ENCODE data around the gene ENO4. TPM values are rescaled to one million over a fixed set of nuclear protein-coding genes. Genes with fewer than 3 reads are reported as not detected.

The ENO4 gene
- total RNA-seq, 1 donor from 2014 or later, result not detected

DNA sequence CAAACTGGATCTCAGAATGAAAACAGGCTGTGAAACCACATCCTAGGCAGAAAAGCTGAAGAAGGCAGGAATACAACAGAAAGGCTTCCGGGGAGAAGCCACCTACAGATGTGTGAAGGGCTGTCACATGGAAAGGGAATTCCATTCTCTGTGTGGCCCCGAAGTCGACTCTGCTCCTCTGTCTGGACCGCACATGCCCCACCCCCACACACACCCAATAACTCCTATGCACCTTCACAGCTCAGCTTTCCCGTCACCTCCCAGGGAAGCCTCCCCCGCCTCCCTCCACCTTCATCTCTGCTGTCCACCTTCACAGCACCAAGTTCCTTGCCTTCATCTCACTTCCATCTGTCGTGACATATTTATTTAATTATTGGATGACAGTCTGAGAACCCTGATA is 23.4 kb upstream of the ENO4 start:
- Histone ChIP-seq H3K27ac (replicated peaks) (no peak overlapping the region), H3K9me3 (replicated peaks) (no peaks in the 10 kb centered on the region), H3K4me3 (no peak overlapping the region), H3K4me1 (peaks cover 8% of the 10 kb centered on the region), H3K36me3 (no peaks in the 10 kb centered on the region), H3K27me3 (ENCODE audit: low read depth) (no peaks in the 10 kb centered on the region)
- intact Hi-C loops (cut with micrococcal nuclease), result no loop called here
- TF ChIP-seq, protein P1, sequence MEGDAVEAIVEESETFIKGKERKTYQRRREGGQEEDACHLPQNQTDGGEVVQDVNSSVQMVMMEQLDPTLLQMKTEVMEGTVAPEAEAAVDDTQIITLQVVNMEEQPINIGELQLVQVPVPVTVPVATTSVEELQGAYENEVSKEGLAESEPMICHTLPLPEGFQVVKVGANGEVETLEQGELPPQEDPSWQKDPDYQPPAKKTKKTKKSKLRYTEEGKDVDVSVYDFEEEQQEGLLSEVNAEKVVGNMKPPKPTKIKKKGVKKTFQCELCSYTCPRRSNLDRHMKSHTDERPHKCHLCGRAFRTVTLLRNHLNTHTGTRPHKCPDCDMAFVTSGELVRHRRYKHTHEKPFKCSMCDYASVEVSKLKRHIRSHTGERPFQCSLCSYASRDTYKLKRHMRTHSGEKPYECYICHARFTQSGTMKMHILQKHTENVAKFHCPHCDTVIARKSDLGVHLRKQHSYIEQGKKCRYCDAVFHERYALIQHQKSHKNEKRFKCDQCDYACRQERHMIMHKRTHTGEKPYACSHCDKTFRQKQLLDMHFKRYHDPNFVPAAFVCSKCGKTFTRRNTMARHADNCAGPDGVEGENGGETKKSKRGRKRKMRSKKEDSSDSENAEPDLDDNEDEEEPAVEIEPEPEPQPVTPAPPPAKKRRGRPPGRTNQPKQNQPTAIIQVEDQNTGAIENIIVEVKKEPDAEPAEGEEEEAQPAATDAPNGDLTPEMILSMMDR (IDR thresholded peaks at IDR 0.05; ENCODE audit: borderline replicate concordance), result no peak
- no peak for DNase-seq

DNA sequence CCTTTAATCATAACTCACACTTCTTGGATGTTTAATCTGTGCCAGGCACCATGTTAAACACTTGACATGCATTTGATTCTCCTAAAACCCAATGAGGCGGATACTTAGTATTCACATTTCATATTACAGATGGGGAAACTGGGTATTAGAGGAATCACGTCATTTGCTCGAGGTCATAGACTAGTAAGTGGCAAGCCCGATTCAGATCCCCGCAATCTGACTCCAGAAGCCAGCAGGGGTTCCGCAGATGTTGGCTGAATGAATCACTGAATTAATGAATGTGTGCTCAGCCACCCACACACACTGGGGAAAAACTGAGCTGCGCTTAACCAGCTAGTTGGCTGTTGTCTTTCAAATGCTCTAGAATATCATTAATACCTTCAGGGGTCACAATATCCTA is 22.5 kb upstream of the ENO4 start:
- Histone ChIP-seq H3K4me1 (peaks cover 16% of the 10 kb centered on the region), H3K27ac (replicated peaks) (no peak overlapping the region), H3K27me3 (ENCODE audit: low read depth) (no peaks in the 10 kb centered on the region), H3K9me3 (replicated peaks) (no peaks in the 10 kb centered on the region), H3K36me3 (no peaks in the 10 kb centered on the region), H3K4me3 (no peak overlapping the region)
- DNase-seq, result no peak
- intact Hi-C loops (cut with micrococcal nuclease), result no loop called here
- TF ChIP-seq, protein P1 (IDR thresholded peaks at IDR 0.05; ENCODE audit: borderline replicate concordance), result no peak

GRCh38 chr10:116827214-116827671 is 22.1 kb upstream of the ENO4 start:
- H3K9me3 ChIP-seq (replicated peaks), result no peaks in the 10 kb centered on the region
- H3K27ac ChIP-seq (replicated peaks), result no peak overlapping the region
- H3K27me3 ChIP-seq (ENCODE audit: low read depth), result no peaks in the 10 kb centered on the region
- H3K4me1 ChIP-seq, result peaks cover 16% of the 10 kb centered on the region
- TF ChIP-seq, protein P1 (IDR thresholded peaks at IDR 0.05; ENCODE audit: borderline replicate concordance), result no peak
- no peaks in the 10 kb centered on the region for H3K36me3 ChIP-seq
- H3K4me3 ChIP-seq, result no peak overlapping the region
- DNase-seq, result no peak
- intact Hi-C loops (cut with micrococcal nuclease), result no loop called here

DNA sequence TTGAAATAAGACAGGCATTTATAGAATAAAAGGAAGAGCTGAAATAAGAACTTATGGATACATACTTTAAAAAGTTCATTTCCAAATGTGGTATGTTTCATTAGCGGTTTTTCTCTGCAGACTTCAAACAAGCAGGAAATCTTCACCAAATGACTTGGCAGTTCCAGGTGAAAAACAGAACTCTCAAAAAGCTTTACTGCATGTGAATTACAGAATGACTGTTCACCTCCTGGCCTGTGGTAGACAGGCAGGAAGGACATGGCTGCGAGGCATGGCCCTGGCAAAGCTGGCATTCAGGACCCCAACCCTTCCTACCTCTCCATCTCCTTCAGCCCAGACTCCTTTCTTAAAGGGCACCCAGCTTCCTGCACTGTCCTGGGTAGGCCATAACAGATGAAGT is 21.2 kb upstream of the ENO4 start:
- H3K27me3 ChIP-seq (ENCODE audit: low read depth), result no peaks in the 10 kb centered on the region
- TF ChIP-seq, protein P1 (IDR thresholded peaks at IDR 0.05; ENCODE audit: borderline replicate concordance), result no peak
- H3K27ac ChIP-seq (replicated peaks), result no peak overlapping the region
- peaks cover 19% of the 10 kb centered on the region for H3K4me1 ChIP-seq
- H3K9me3 ChIP-seq (replicated peaks), result no peaks in the 10 kb centered on the region
- H3K36me3 ChIP-seq, result no peaks in the 10 kb centered on the region
- no peak overlapping the region for H3K4me3 ChIP-seq
- intact Hi-C loops (cut with micrococcal nuclease), result no loop called here
- DNase-seq, result no peak

DNA sequence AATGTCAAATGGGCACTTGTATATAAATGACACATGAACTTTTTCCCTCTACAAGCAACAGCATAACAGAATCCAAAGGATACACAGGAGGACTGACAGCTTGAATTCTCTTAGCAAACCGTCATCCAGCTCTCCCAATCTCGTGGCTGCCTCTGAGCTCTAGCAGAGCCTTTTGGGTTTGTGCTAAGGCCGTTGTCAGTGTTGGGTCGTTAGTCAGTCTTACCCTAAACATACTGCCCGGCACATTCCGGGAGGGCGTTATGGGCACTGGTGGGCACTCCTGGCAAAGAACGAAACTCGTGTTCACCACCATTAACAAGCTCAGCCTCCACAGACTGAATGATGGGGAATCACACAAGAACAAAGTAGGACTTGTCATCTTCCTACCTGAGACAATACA is 19.6 kb upstream of the ENO4 start:
- DNase-seq, result no peak
- peaks cover 19% of the 10 kb centered on the region for H3K4me1 ChIP-seq
- intact Hi-C loops (cut with micrococcal nuclease), result no loop called here
- no peak overlapping the region for H3K4me3 ChIP-seq
- H3K36me3 ChIP-seq, result no peaks in the 10 kb centered on the region
- H3K27ac ChIP-seq (replicated peaks), result no peak overlapping the region
- H3K9me3 ChIP-seq (replicated peaks), result no peaks in the 10 kb centered on the region
- H3K27me3 ChIP-seq (ENCODE audit: low read depth), result peaks cover 10% of the 10 kb centered on the region
- TF ChIP-seq, protein P1 (IDR thresholded peaks at IDR 0.05; ENCODE audit: borderline replicate concordance), result no peak

DNA sequence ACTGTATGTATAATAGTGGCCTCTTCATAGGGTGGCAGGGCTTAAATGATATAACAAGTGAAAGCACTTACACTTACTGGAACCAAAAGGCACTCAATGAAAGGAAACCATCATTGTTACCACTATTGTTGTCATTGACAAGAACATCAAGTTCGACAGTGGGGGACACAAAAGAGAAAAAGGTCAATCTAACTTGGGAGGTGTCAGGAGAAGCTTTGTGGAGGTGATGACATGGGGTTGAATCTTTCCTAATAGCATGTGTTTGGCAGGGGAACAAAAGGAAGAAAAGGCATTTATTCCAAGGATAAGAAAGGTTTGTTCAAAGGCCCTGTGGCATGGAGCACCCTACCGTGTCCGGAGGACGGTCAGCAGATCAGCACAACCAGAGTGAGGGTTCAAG is 18.2 kb upstream of the ENO4 start:
- Histone ChIP-seq H3K4me1 (peaks cover 26% of the 10 kb centered on the region), H3K27ac (replicated peaks) (peak overlapping the region; percentile 64), H3K4me3 (no peak overlapping the region), H3K27me3 (ENCODE audit: low read depth) (peaks cover 17% of the 10 kb centered on the region), H3K9me3 (replicated peaks) (no peaks in the 10 kb centered on the region), H3K36me3 (no peaks in the 10 kb centered on the region)
- TF ChIP-seq, protein P1 (IDR thresholded peaks at IDR 0.05; ENCODE audit: borderline replicate concordance), result no peak
- DNase-seq, result no peak
- intact Hi-C loops (cut with micrococcal nuclease), result no loop called here
